Measurements from ENCODE around the gene NOB1.
"Not testable (repeated sequence)": the region's sequence is repeated elsewhere in the genome, so short reads cannot be mapped to it uniquely, and the experiment has no call there.

The NOB1 gene

GRCh38 chr16:69757375-69757774, 2.6 kb upstream of the NOB1 start:
- DNase-seq = not testable (repeated sequence)

- DNase-seq = no peak
Measured at GRCh38 chr16:69756705-69757104, 2.0 kb upstream of the NOB1 start.

- DNase-seq = no peak
Measured at GRCh38 chr16:69754143-69754468, 620 bp downstream of the NOB1 start.

- no peak for DNase-seq
Measured at GRCh38 chr16:69748694-69749345, 5.9 kb downstream of the NOB1 start.

GRCh38 chr16:69747115-69747514, 7.6 kb downstream of the NOB1 start:
- no peak for DNase-seq

- DNase-seq = no peak
Measured at GRCh38 chr16:69745959-69746358, 8.8 kb downstream of the NOB1 start.

GRCh38 chr16:69745232-69745612, 9.5 kb downstream of the NOB1 start:
- DNase-seq = no peak

- no peak for DNase-seq
Measured at GRCh38 chr16:69744363-69745231, 10.1 kb downstream of the NOB1 start.

GRCh38 chr16:69741951-69742904, 12.5 kb downstream of the NOB1 start:
- DNase-seq = no peak

- DNase-seq = no peak
Measured at GRCh38 chr16:69741519-69741918, 13.2 kb downstream of the NOB1 start.

GRCh38 chr16:69732101-69732500, 22.6 kb downstream of the NOB1 start:
- no peak for DNase-seq

GRCh38 chr16:69731280-69731679, 23.4 kb downstream of the NOB1 start:
- not testable (repeated sequence) for DNase-seq

GRCh38 chr16:69729030-69729429, 25.7 kb downstream of the NOB1 start:
- not testable (repeated sequence) for DNase-seq

GRCh38 chr16:69727916-69728270, 26.8 kb downstream of the NOB1 start:
- no peak for DNase-seq

- peak; percentile 95 for DNase-seq
Measured at GRCh38 chr16:69726313-69727060, 28.2 kb downstream of the NOB1 start, which contains the start of gene NQO1. Gene NQO1 (minus strand): TSS chr16:69726560. CDS start chr16:69726439, 121 bp downstream.

GRCh38 chr16:69725480-69726312, 29.0 kb downstream of the NOB1 start:
- DNase-seq = no peak

GRCh38 chr16:69724981-69725479, 29.7 kb downstream of the NOB1 start:
- no peak for DNase-seq

- DNase-seq = peak; percentile 25
Measured at GRCh38 chr16:69724414-69724873, 30.3 kb downstream of the NOB1 start.

GRCh38 chr16:69721441-69721957, 33.2 kb downstream of the NOB1 start:
- DNase-seq = no peak

GRCh38 chr16:69720822-69721430, 33.8 kb downstream of the NOB1 start:
- peak; percentile 36 for DNase-seq
